Activated B cell treated with CpG ODN at 0.5 μM for 24 hours (primary cell): ENCODE measurements around the gene NGEF. TPM values are rescaled to one million over a fixed set of nuclear protein-coding genes. Genes with fewer than 3 reads are reported as not detected.

Experiments
- ATAC-seq: fragments of 200-7000 bp; cut with Tn5 transposase; one replicate; pipeline ENCODE4 v1.10.0; 2021; ENCODE audit warnings: low read depth, mild to moderate bottlenecking, moderate library complexity
- CTCF ChIA-PET: fragments of 350-600 bp; sonication (Branson Sonifier 250); formaldehyde crosslinking; loops from one replicate; lab custom pipeline; 2021; ENCODE audit warnings: antibody characterized with exemption; lab: Charles Lee
- POLR2A ChIA-PET: fragments of 350-600 bp; sonication (Branson Sonifier 250); formaldehyde crosslinking; loops from one replicate; lab custom pipeline; 2021; ENCODE audit warnings: antibody characterized with exemption; lab: Charles Lee
- DNase-seq: peaks from one replicate; pipeline ENCODE4 v3.0.0; 2022
- H3K27ac Mint-ChIP-seq: one replicate; pipeline ENCODE4 v1.8.0; 2020; ENCODE audit warnings: mixed read lengths
- H3K27me3 Mint-ChIP-seq: one replicate; pipeline ENCODE4 v1.8.0; 2021; ENCODE audit warnings: mixed read lengths
- H3K36me3 Mint-ChIP-seq: one replicate; pipeline ENCODE4 v1.8.0; 2021; ENCODE audit warnings: low read depth, mixed read lengths
- H3K4me1 Mint-ChIP-seq: one replicate; pipeline ENCODE4 v1.8.0; 2021; ENCODE audit warnings: mixed read lengths
- H3K4me3 Mint-ChIP-seq: one replicate; pipeline ENCODE4 v1.8.0; 2020; ENCODE audit warnings: mild to moderate bottlenecking, mixed read lengths
- H3K9me3 Mint-ChIP-seq: one replicate; pipeline ENCODE4 v1.8.0; 2020; ENCODE audit warnings: mixed read lengths
- CTCF ChIP-seq: fragments of 200-600 bp; IDR thresholded peaks from one replicate; pipeline ENCODE4 v1.8.0; 2022; ENCODE audit warnings: antibody characterized with exemption, mild to moderate bottlenecking
- intact Hi-C: fragments of 100-400 bp; cut with micrococcal nuclease; formaldehyde crosslinking; loops from one replicate; pipeline ENCODE4 v1.15.1; 2024
- total RNA-seq: library from RNA; stranded (reverse); gene quantifications from 2 replicates; pipeline ENCODE4 v1.2.3, GENCODE V29; 2022

NGEF gene
- total RNA-seq, 1 donor from 2014 or later = not detected

GRCh38 chr2:232960862-232961261 is 52.2 kb downstream of the NGEF start:
- ATAC-seq (no peak), DNase-seq (no peak)
- Mint-ChIP-seq H3K27ac (no peak overlapping the region), H3K4me3 (no peak overlapping the region), H3K4me1 (peaks cover 31% of the 10 kb centered on the region), H3K36me3 (no peaks in the 10 kb centered on the region), H3K27me3 (no peaks in the 10 kb centered on the region), H3K9me3 (peaks cover 4% of the 10 kb centered on the region)
- CTCF ChIA-PET = no interaction called here
- POLR2A ChIA-PET = no interaction called here
- no peak for TF ChIP-seq CTCF
- intact Hi-C loops = no loop called here

GRCh38 chr2:232959139-232959538 is 53.9 kb downstream of the NGEF start:
- TF ChIP-seq CTCF = no peak
- ChIA-PET CTCF (no interaction called here), POLR2A (no interaction called here)
- no peaks in the 10 kb centered on the region for H3K27me3 Mint-ChIP-seq
- H3K36me3 Mint-ChIP-seq = no peaks in the 10 kb centered on the region
- DNase-seq (no peak), ATAC-seq (no peak)
- H3K27ac Mint-ChIP-seq = no peak overlapping the region
- peaks cover 4% of the 10 kb centered on the region for H3K9me3 Mint-ChIP-seq
- peaks cover 46% of the 10 kb centered on the region for H3K4me1 Mint-ChIP-seq
- intact Hi-C loops = loop anchor here (5.0 kb wide), 1 partner anchor 98 kb away; no protein-coding TSS in a partner anchor
- no peak overlapping the region for H3K4me3 Mint-ChIP-seq

GRCh38 chr2:232957657-232958090 is 55.4 kb downstream of the NGEF start:
- H3K27me3 Mint-ChIP-seq = no peaks in the 10 kb centered on the region
- POLR2A ChIA-PET = no interaction called here
- CTCF ChIA-PET = no interaction called here
- no peak for TF ChIP-seq CTCF
- peak overlapping the region; percentile 72 for H3K27ac Mint-ChIP-seq
- H3K9me3 Mint-ChIP-seq = peaks cover 4% of the 10 kb centered on the region
- no peaks in the 10 kb centered on the region for H3K36me3 Mint-ChIP-seq
- H3K4me3 Mint-ChIP-seq = peak overlapping the region; percentile 28
- H3K4me1 Mint-ChIP-seq = peaks cover 48% of the 10 kb centered on the region
- DNase-seq (no peak), ATAC-seq (no peak)
- intact Hi-C loops = loop anchor here (5.0 kb wide), 1 partner anchor 100 kb away; no protein-coding TSS in a partner anchor

GRCh38 chr2:232955856-232956255 is 57.2 kb downstream of the NGEF start:
- peak overlapping the region; percentile 74 for H3K27ac Mint-ChIP-seq
- ATAC-seq (peak; percentile 84), DNase-seq (no peak)
- peaks cover 48% of the 10 kb centered on the region for H3K4me1 Mint-ChIP-seq
- intact Hi-C loops = loop anchor here (5.0 kb wide), 1 partner anchor 101 kb away; no protein-coding TSS in a partner anchor
- no peaks in the 10 kb centered on the region for H3K27me3 Mint-ChIP-seq
- peaks cover 4% of the 10 kb centered on the region for H3K9me3 Mint-ChIP-seq
- H3K4me3 Mint-ChIP-seq = peak overlapping the region; percentile 44
- ChIA-PET POLR2A (interaction anchor here (0.6 kb wide), 1 partner anchor 34 kb away, joined by 5 read pairs; no protein-coding TSS in a partner anchor), CTCF (interaction anchor here (1.0 kb wide), 1 partner anchor 73 kb away, joined by 3 read pairs; no protein-coding TSS in a partner anchor)
- no peaks in the 10 kb centered on the region for H3K36me3 Mint-ChIP-seq
- TF ChIP-seq CTCF = no peak

- no peak overlapping the region for H3K4me3 Mint-ChIP-seq
- ChIA-PET CTCF (interaction anchor here (1.1 kb wide), 1 partner anchor 106 kb away, joined by 4 read pairs; the partner anchor contains the start of gene INPP5D), POLR2A (interaction anchor here (0.9 kb wide), 1 partner anchor 12 kb away, joined by 3 read pairs; no protein-coding TSS in a partner anchor)
- peaks cover 4% of the 10 kb centered on the region for H3K9me3 Mint-ChIP-seq
- no peaks in the 10 kb centered on the region for H3K27me3 Mint-ChIP-seq
- no peak for ATAC-seq
- no peaks in the 10 kb centered on the region for H3K36me3 Mint-ChIP-seq
- peaks cover 48% of the 10 kb centered on the region for H3K4me1 Mint-ChIP-seq
- no peak for DNase-seq
- no peak overlapping the region for H3K27ac Mint-ChIP-seq
- intact Hi-C loops = loop anchor here (5.0 kb wide), 1 partner anchor 103 kb away; no protein-coding TSS in a partner anchor
- TF ChIP-seq CTCF = no peak
Measured at GRCh38 chr2:232954691-232955090, 58.4 kb downstream of the NGEF start.
